RWPE2 (cell line): Measurements from ENCODE around the gene SLC4A5.

ENCODE experiments used
- ATAC-seq: fragments of 200-7000 bp; cut with Tn5 transposase; 3 replicates; pipeline ENCODE4 v1.9.1; 2021; ENCODE audit warnings: low read depth
- DNase-seq: peaks from one replicate; pipeline ENCODE4 v3.0.0-alpha.2; 2020; ENCODE audit warnings: low spot score
- H3K27ac ChIP-seq: fragments of 450-650 bp; 2 replicates; pipeline ENCODE4 v1.5.1; 2017; ENCODE audit warnings: mild to moderate bottlenecking; ENCODE audit not compliant: poor library complexity, severe bottlenecking
- H3K27me3 ChIP-seq: fragments of 250-450 bp; sonication (Bioruptor Pico); 2 replicates; pipeline ENCODE4 v1.5.1; 2021; ENCODE audit warnings: mild to moderate bottlenecking, moderate library complexity; ENCODE audit not compliant: insufficient read depth, poor library complexity, severe bottlenecking
- H3K36me3 ChIP-seq: fragments of 250-450 bp; sonication (Bioruptor Pico); 2 replicates; pipeline ENCODE4 v1.5.1; 2020; ENCODE audit warnings: low read depth, mild to moderate bottlenecking, moderate library complexity
- H3K4me1 ChIP-seq: fragments of 250-450 bp; sonication (Bioruptor Pico); 2 replicates; pipeline ENCODE4 v1.5.1; 2021; ENCODE audit warnings: mild to moderate bottlenecking, moderate library complexity; ENCODE audit not compliant: insufficient read depth, poor library complexity, severe bottlenecking
- H3K4me3 ChIP-seq: fragments of 250-450 bp; sonication (Bioruptor Pico); 2 replicates; pipeline ENCODE4 v1.5.1; 2021; ENCODE audit warnings: mild to moderate bottlenecking, moderate library complexity; ENCODE audit not compliant: severe bottlenecking
- H3K9me3 ChIP-seq: fragments of 250-450 bp; sonication (Bioruptor Pico); 2 replicates; pipeline ENCODE4 v1.5.1; 2021; ENCODE audit warnings: mild to moderate bottlenecking, moderate library complexity; ENCODE audit not compliant: severe bottlenecking
- TF ChIP-seq, protein P1 (sequence below): fragments of 450-650 bp; IDR thresholded peaks from one replicate; pipeline ENCODE4 v1.5.1; 2017; ENCODE audit warnings: mild to moderate bottlenecking, moderate library complexity; ENCODE audit not compliant: poor library complexity, severe bottlenecking

The SLC4A5 gene

DNA sequence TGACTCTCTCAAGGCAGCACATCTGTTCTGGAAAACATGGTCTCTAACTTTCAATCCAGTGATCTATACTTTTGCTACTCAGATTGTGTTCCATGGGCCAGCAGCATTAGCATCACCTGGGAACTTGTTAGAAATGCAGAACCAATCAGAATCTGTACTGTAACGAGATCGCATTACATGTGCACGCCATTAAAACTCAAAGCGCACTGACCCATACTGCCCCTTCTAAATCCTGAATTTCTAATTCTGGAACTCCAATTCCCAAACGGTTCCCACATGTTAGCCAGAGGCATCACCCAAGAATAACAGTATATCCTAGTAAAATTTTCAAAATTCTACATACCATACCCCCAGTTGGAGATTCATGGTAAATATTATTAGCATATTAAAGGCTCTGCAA, 47.4 kb upstream of the SLC4A5 start:
- no peaks in the 10 kb centered on the region for H3K27me3 ChIP-seq
- TF ChIP-seq, protein P1, sequence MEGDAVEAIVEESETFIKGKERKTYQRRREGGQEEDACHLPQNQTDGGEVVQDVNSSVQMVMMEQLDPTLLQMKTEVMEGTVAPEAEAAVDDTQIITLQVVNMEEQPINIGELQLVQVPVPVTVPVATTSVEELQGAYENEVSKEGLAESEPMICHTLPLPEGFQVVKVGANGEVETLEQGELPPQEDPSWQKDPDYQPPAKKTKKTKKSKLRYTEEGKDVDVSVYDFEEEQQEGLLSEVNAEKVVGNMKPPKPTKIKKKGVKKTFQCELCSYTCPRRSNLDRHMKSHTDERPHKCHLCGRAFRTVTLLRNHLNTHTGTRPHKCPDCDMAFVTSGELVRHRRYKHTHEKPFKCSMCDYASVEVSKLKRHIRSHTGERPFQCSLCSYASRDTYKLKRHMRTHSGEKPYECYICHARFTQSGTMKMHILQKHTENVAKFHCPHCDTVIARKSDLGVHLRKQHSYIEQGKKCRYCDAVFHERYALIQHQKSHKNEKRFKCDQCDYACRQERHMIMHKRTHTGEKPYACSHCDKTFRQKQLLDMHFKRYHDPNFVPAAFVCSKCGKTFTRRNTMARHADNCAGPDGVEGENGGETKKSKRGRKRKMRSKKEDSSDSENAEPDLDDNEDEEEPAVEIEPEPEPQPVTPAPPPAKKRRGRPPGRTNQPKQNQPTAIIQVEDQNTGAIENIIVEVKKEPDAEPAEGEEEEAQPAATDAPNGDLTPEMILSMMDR, result no peak
- 0 out of 2 replicates have a peak, but pooled peaks cover 7% of the 10 kb centered on the region for H3K36me3 ChIP-seq
- ATAC-seq, result no peak
- H3K9me3 ChIP-seq, result no peaks in the 10 kb centered on the region
- peaks cover 12% of the 10 kb centered on the region for H3K4me1 ChIP-seq
- no peak for DNase-seq
- peak overlapping the region; percentile 46 for H3K4me3 ChIP-seq
- peak overlapping the region; percentile 56 for H3K27ac ChIP-seq

DNA sequence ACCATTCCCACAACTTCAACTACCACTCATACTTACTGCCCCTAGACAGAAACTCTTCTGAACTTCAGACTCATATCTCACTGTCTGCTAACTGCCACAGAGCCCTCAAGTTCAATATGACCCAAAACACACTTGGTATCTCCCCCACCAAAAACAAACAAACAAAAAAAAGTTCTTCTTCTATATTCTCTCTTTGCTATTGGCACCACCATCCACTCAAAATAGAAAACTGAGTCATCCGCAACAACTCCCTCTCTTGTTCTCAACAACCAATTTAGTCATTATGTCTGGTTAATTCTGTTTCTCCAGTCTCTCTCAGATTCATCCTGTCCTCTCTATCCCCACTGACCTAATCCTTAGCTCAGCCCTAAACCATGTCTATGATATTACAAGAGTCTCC, 44.1 kb upstream of the SLC4A5 start:
- Histone ChIP-seq H3K27ac (no peak overlapping the region), H3K4me3 (no peak overlapping the region), H3K9me3 (no peaks in the 10 kb centered on the region), H3K36me3 (peaks cover 25% of the 10 kb centered on the region), H3K27me3 (no peaks in the 10 kb centered on the region), H3K4me1 (peaks cover 18% of the 10 kb centered on the region)
- ATAC-seq, result no peak
- TF ChIP-seq, protein P1, result no peak
- no peak for DNase-seq

DNA sequence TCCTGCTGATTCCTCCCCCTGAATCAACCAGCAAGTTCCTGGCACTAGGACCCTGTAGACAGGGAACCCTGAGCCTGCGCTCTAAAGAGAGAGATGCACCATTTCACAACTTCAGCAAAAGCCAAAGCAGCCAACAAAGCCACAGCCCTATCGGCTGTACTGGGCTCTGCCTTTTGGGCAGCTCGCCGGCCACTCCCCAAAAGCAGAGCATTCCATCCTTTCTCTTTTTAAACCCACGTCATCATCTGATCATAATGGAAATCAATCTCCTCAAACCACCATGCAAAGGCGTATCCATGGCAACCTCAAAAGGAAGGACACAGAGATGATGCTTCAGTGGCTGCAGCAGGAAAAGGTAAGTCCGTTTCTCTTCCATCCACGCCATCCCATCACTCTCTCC, 42.2 kb upstream of the SLC4A5 start:
- Histone ChIP-seq H3K9me3 (no peaks in the 10 kb centered on the region), H3K27ac (no peak overlapping the region), H3K36me3 (peaks cover 22% of the 10 kb centered on the region), H3K4me3 (no peak overlapping the region), H3K27me3 (no peaks in the 10 kb centered on the region), H3K4me1 (peaks cover 12% of the 10 kb centered on the region)
- no peak for ATAC-seq
- no peak for DNase-seq
- TF ChIP-seq, protein P1, result no peak

DNA sequence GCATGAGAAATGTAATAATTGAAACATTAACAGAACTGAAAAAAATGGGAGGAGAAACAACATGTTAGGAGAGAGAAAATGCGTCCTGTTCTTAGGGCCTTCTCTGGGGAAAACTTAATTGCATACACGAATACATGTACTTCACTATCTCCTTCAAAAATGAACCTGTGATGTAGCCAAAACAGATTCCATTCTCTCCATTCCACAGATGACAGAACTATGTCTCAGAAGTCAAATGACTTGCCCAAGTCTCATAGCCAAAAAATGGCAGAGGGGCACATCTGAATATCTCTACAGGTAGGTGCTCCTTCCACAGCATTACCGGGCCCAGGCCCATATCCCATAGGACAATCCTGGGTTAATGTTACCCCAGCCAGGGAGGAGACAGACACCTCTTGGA, 40.8 kb upstream of the SLC4A5 start:
- Histone ChIP-seq H3K4me1 (peaks cover 6% of the 10 kb centered on the region), H3K27me3 (no peaks in the 10 kb centered on the region), H3K27ac (no peak overlapping the region), H3K4me3 (no peak overlapping the region), H3K36me3 (peaks cover 18% of the 10 kb centered on the region), H3K9me3 (no peaks in the 10 kb centered on the region)
- TF ChIP-seq, protein P1, result no peak
- no peak for ATAC-seq
- no peak for DNase-seq

DNA sequence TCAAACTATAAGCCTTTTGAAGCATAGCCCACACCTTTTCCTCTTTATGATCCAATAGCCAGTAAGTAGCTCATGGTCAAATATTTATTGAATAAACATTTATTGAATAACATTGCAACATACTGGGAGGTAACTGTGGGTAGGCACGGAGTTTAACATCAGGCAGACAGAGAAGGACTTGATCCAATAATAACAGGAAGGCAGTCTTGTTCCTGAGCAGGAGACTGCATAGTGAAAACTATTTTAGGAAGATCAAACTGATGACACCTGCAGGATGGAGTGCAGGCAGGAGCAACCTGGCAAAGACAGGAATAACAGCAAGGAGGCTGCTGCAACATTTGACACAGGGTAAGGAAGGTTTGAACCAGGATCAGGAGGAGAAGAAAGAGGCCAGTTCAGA, 40.0 kb upstream of the SLC4A5 start:
- DNase-seq (no peak), ATAC-seq (peak; percentile 45; the same call in 2 of the 3 replicates)
- no peaks in the 10 kb centered on the region for H3K27me3 ChIP-seq
- H3K36me3 ChIP-seq, result peaks cover 22% of the 10 kb centered on the region
- no peak overlapping the region for H3K4me3 ChIP-seq
- H3K4me1 ChIP-seq, result peaks cover 6% of the 10 kb centered on the region
- TF ChIP-seq, protein P1, result no peak
- H3K27ac ChIP-seq, result no peak overlapping the region
- H3K9me3 ChIP-seq, result no peaks in the 10 kb centered on the region
